OCI-LY3 (cell line): ENCODE measurements around the gene HDDC3.

Experiments
- EZH2phosphoT487 ChIP-seq: fragments of 200-600 bp; shearing (Covaris generic); IDR thresholded peaks from 2 replicates; pipeline ENCODE4 v1.6.1; 2018; ENCODE audit warnings: antibody characterized with exemption, mixed run types, low read depth
- TF ChIP-seq, protein P1 (sequence below): fragments of 200-600, 300-600 bp; sonication (generic); IDR thresholded peaks from 2 replicates; pipeline ENCODE4 v1.5.1; 2014; ENCODE audit warnings: antibody characterized with exemption, low read length, low read depth

DNA sequence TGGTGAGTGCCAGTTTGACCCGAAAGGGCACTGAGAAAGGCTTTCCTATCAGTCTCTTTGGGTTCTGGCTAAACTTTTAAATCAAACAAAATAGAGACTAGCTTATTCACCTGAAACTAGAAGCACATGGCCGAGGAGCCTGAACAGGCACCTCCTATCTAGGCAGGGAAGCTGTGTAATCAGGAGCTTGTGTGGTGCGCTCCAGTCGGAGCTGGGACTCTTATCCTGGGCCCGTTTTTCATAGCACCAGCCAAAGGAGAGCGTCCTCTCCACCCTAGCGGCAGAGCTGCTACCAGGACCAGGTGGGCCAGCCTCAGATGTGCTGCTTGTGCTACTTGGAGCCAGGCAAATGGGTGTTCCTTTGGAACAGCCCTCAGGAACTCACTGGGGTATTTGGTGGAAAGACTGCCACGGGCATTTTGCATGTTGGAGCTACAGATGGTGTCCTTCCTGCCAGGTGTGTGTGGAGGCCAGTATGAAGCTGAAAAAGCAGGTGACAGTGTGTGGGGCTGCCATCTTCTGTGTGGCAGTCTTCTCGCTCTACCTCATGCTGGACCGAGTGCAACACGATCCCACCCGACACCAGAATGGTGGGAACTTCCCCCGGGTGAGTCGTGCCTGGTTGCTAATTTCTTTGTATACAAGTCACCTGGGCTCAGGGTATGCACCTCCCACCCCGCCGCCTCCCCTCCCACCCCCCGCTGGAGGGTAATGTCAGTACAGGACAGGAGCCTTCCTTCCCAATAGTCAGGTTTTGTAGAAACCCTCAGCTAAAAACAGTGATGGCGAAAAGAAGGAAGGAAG is 28.4 kb downstream of the HDDC3 start:
- TF ChIP-seq, protein P1, sequence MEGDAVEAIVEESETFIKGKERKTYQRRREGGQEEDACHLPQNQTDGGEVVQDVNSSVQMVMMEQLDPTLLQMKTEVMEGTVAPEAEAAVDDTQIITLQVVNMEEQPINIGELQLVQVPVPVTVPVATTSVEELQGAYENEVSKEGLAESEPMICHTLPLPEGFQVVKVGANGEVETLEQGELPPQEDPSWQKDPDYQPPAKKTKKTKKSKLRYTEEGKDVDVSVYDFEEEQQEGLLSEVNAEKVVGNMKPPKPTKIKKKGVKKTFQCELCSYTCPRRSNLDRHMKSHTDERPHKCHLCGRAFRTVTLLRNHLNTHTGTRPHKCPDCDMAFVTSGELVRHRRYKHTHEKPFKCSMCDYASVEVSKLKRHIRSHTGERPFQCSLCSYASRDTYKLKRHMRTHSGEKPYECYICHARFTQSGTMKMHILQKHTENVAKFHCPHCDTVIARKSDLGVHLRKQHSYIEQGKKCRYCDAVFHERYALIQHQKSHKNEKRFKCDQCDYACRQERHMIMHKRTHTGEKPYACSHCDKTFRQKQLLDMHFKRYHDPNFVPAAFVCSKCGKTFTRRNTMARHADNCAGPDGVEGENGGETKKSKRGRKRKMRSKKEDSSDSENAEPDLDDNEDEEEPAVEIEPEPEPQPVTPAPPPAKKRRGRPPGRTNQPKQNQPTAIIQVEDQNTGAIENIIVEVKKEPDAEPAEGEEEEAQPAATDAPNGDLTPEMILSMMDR, result 0 out of 2 replicates have a peak, but pooled peaks have one; percentile 10
- no peak for TF ChIP-seq EZH2phosphoT487
